NCI-H526 treated with DMSO at 0.1 percent for 48 hours (cell line): ENCODE data around the gene DBI.
"Not testable (repeated sequence)": the region's sequence is repeated elsewhere in the genome, so short reads cannot be mapped to it uniquely, and the experiment has no call there.

Source experiments
- DNase-seq: peaks from one replicate; lab custom pipeline; 2025; lab: John Stamatoyannopoulos, UW

DBI gene

DNA sequence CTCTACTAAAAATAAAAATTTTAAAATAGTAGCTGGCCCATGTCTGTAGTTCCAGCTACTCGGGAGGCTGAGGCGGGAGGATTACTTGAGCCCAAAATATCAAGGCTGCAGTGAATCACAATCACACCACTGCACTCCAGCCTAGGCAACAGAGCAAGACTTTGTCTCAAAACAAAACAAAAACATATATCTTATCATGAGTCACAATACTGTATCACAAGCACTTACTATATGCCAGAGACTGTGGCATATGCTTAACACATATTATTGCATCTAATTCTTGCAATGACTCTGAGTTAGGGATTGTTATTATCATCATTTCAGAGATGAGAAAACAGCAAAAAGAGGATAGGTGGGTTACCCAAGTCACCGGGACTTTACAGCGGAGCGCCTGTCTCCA is 35.3 kb downstream of the DBI start:
- no peak for DNase-seq

DNA sequence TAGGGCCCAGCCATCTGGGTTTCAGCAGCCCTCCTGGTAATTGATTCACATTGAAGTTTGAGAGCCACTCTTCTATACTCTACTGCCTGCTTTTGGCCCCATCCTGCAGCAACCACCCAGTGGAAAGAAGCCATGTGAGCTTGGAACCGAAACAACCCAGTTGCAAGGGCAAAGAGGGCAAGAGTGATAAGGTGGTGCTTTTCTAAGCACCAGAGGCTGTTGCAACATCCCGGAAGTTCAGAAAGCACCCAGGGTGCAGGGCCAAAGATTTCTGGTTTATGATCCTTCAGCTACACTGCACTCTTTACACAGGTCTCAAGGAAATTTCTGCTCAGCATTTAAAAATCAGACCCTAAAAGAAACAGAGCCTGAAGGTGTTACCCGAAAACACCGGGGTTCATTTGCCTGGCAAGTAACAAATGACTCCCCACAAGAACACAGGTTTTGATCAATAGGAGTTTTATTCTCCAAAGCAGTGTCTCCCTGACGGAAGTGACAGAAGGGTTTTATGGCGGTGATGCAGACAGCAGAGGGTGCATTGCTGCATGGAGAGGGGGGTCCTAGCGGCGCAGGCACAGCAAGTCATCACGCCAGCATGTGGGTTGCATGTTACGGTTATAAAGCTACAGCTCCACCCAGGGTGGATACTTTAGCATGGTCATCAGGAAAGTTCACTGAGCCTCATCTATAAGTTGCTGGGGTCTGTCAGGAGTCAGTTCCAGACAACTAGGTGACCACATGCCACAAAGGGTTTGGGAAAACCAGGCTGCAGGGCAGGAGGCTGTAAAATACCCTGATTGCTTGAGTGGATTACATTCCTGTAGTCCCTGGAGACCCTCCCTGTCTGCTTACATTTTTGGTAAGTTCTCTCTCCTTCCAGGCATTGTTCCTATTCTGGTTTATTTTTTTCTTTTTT is 36.1 kb downstream of the DBI start:
- DNase-seq, result no peak

DNA sequence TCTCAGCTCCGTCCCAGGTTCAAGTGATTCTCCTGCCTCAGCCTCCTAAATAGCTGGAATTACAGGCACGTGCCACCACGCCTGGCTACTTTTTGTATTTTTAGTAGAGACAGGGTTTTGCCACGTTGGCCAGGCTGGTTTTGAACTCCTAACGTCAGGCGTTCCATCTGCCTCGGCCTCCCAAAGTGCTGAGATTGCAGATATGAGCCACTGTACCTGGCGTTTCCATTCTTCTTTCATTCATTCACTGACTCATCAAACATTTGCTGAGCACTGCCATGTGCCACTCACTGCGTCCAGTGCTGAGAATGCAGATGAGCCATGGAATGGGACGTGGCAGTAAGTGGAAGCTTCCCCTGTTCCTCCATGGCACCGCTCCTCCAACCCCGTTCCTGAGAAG is 36.8 kb downstream of the DBI start:
- DNase-seq, result not testable (repeated sequence)

DNA sequence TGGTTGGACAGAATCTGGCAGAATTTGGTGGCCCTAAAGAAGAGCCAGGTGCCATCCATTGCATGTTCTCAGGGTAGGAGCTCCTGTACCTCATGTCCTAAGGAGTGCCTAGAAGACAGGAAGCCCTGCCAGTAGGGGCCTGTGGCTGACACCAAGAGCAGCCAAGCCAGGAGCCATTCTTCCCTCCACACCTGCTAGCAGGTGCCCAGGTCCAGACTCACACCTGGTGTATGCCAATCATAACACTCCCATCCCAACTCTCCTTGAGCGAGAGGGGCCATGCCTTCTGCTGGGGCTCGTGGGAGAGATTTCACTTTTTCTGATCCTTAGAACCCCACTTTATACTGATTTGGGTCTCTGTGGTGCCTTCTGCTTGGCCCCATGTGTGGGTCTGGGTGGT is 38.4 kb downstream of the DBI start:
- DNase-seq, result no peak

DNA sequence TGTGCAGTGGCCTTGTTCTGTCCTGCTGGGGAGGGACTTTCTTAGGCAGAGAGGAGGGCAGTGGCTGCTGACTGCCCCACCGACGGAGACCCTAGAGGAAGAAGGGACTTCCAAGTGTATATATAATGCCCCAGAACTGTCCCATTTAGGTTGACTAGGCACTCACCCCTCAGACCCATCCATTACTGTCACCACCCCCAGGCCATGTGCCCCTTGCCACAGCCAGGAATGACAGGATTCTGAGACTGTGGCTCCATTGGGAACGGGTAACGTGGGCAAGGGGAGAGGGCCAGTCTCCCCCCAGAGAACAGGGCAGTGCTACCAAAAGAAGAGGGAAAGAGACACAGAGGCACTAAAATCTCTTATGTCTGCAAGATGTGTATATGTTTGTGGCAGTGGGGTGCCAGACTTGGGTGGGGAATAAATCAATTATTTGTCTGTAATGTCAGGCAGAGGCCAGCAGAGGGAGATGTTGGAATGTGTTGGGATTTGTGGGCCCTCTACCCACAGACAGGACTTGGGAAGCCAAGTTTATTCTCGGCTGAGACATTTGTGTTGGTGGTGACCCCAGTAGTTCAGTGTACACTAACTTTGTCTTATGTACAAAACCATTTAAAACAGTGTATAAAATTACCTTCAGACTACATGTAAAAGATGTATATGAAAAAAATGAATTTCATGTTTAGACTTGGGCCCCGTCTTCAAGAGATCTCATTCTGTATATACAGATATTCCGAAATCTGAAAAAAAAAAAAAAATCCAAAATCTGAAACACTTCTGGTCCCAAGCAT is 40.8 kb downstream of the DBI start:
- peak; percentile 50 for DNase-seq

- DNase-seq, result no peak
Measured at GRCh38 chr2:119408221-119408619, 41.4 kb downstream of the DBI start.

GRCh38 chr2:119409506-119409905 is 42.7 kb downstream of the DBI start:
- peak; percentile 46 for DNase-seq

DNA sequence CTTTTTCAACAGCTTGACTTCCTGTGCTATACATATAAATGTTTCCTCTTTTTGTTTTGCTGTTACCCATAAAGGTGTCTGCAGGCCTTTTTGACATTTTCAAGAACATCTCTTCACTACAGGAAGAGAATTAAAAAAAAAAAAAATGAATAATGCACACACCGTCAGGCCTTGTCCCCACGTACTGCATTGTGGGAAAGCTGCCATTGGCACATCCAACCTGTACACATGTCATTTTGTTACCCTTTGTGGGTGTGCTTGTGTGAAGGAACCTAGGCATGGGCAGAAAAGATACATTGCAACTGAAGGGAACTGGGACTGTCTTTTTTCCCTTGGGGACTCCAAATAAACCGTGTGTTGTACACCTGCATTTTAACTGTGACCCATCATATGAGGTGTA is 48.1 kb downstream of the DBI start:
- DNase-seq, result no peak

GRCh38 chr2:119415630-119416029 is 48.9 kb downstream of the DBI start:
- DNase-seq, result no peak

- no peak for DNase-seq
Measured at GRCh38 chr2:119416299-119416923, 49.6 kb downstream of the DBI start.

DNA sequence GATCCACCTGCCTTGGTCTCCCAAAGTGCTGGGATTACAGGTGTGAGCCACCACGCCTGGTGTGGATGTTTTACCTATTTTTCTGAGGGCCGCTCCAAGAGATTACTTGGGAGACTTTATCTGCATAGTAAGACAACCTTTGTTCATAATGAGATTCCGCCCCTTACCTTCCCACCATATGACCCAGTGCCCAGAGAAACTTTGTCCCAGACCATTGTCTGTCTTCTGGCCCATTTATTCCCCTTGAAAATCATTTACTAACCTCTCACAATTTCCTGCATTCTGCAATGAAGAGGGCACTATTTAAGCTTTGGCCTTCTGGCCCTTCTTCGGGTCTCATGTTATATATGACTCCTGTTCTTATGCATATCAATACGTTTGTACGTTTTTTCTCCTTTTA is 51.1 kb downstream of the DBI start:
- no peak for DNase-seq

DNA sequence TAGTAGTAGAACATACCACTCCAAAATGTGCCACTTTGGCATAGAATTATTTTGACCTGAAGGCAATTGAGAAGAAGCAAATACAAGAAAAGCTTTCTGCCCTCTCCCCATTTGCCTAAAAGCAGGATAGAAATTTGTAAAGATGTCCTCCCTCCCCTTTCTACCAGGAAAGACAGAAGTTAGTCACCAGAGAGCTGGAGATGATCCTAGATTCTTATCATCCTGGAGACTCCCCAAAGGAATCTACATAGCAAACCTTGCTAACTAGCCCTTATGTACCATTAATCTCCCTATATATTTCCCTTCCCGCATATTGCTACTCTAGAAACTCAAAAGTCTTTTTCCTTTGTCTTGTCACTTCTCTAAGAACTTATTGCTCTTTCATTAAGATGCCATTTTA is 52.3 kb downstream of the DBI start:
- no peak for DNase-seq

- no peak for DNase-seq
Measured at GRCh38 chr2:119419803-119420508, 53.2 kb downstream of the DBI start.

- DNase-seq, result no peak
Measured at GRCh38 chr2:119421304-119421703, 54.5 kb downstream of the DBI start.

GRCh38 chr2:119421741-119422140 is 55.0 kb downstream of the DBI start:
- DNase-seq, result no peak
